ENCODE measurements around the gene GNB4.
A peak's percentile ranks its signal among the peaks of the same experiment; 100 is the strongest.

GNB4 gene

GRCh38 chr3:179453967-179454366, 2.7 kb upstream of the GNB4 start:
- no peak for DNase-seq (ENCODE audit: low spot score)
- TF ChIP-seq, protein P1, sequence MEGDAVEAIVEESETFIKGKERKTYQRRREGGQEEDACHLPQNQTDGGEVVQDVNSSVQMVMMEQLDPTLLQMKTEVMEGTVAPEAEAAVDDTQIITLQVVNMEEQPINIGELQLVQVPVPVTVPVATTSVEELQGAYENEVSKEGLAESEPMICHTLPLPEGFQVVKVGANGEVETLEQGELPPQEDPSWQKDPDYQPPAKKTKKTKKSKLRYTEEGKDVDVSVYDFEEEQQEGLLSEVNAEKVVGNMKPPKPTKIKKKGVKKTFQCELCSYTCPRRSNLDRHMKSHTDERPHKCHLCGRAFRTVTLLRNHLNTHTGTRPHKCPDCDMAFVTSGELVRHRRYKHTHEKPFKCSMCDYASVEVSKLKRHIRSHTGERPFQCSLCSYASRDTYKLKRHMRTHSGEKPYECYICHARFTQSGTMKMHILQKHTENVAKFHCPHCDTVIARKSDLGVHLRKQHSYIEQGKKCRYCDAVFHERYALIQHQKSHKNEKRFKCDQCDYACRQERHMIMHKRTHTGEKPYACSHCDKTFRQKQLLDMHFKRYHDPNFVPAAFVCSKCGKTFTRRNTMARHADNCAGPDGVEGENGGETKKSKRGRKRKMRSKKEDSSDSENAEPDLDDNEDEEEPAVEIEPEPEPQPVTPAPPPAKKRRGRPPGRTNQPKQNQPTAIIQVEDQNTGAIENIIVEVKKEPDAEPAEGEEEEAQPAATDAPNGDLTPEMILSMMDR (IDR thresholded peaks at IDR 0.05; ENCODE audit: extremely low read depth, missing control alignments) = no peak

DNA sequence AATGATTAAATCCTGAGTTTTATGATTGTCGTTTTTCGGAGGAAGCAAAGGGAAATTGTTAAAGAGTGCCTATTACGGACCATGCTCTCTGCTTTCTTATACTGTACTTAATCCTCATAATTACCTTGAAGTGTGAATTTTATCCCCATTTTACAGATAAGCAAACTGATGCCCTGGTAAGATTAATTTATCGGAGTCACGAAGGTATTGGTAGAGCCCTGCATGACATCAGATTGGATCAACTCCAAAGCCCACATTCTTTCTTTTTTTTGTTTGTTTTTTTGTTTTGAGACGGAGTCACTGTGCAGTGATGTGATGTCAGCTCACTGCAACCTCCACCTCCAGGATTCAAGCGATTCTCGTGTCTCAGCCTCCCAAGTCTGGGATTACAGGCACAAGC, 1.6 kb upstream of the GNB4 start:
- DNase-seq (ENCODE audit: low spot score) = no peak
- TF ChIP-seq, protein P1 (IDR thresholded peaks at IDR 0.05; ENCODE audit: extremely low read depth, missing control alignments) = no peak

GRCh38 chr3:179452176-179452564, 900 bp upstream of the GNB4 start:
- TF ChIP-seq, protein P1 (IDR thresholded peaks at IDR 0.05; ENCODE audit: extremely low read depth, missing control alignments) = no peak
- DNase-seq (ENCODE audit: low spot score) = no peak

GRCh38 chr3:179450901-179451264, 387 bp downstream of the GNB4 start:
- DNase-seq (ENCODE audit: low spot score) = no peak
- TF ChIP-seq, protein P1 (IDR thresholded peaks at IDR 0.05; ENCODE audit: extremely low read depth, missing control alignments) = no peak

- TF ChIP-seq, protein P1 (IDR thresholded peaks at IDR 0.05; ENCODE audit: extremely low read depth, missing control alignments) = no peak
These were observed 989 bp downstream of the GNB4 start for GRCh38 chr3:179450261-179450701.

GRCh38 chr3:179449636-179450035, 1.6 kb downstream of the GNB4 start:
- no peak for DNase-seq (ENCODE audit: low spot score)
- TF ChIP-seq, protein P1 (IDR thresholded peaks at IDR 0.05; ENCODE audit: extremely low read depth, missing control alignments) = no peak

More at GRCh38 chr3:179450261-179450701, 989 bp downstream of the GNB4 start:
- DNase-seq (ENCODE audit: low spot score) = peak; percentile 19

- no peak for DNase-seq (ENCODE audit: low spot score)
- TF ChIP-seq, protein P1 (IDR thresholded peaks at IDR 0.05; ENCODE audit: extremely low read depth, missing control alignments) = no peak
These were observed 4.0 kb downstream of the GNB4 start for GRCh38 chr3:179447251-179447650.
